PFSK-1 (cell line): Measurements from ENCODE around the gene PRPF6.

ENCODE experiments used
- FOXP2 ChIP-seq: optimal IDR thresholded peaks from 2 replicates; pipeline ENCODE3; 2011; ENCODE audit warnings: borderline replicate concordance, control low read depth, inconsistent platforms; ENCODE audit not compliant: insufficient read depth; ENCODE audit errors: extremely low read length, extremely low read depth
- POLR2AphosphoS5 ChIP-seq: IDR thresholded peaks from 2 replicates; pipeline ENCODE4 v1.6.1; 2012; ENCODE audit warnings: low read depth, mild to moderate bottlenecking, control low read depth, low read length, moderate library complexity
- SIN3A ChIP-seq: IDR thresholded peaks from 2 replicates; pipeline ENCODE4 v1.6.1; 2012; ENCODE audit warnings: mild to moderate bottlenecking, low read length, moderate library complexity, borderline replicate concordance; ENCODE audit not compliant: insufficient read depth
- TAF1 ChIP-seq: IDR thresholded peaks from 2 replicates; pipeline ENCODE4 v1.6.1; 2012; ENCODE audit warnings: low read length, control low read depth, borderline replicate concordance; ENCODE audit not compliant: insufficient read depth
- TF ChIP-seq, protein P1 (sequence below), 2 experiments: IDR thresholded peaks; 2 replicates each; pipeline versions ENCODE4 v1.6.1 to v1.8.0; 2011 to 2012; ENCODE audit warnings: low read depth in 2 of 2, low read length in 2 of 2, control low read depth in 1 of 2, inconsistent platforms in 1 of 2, mild to moderate bottlenecking in 1 of 2, moderate library complexity in 1 of 2; ENCODE audit not compliant: insufficient read depth in 1 of 2

The PRPF6 gene

DNA sequence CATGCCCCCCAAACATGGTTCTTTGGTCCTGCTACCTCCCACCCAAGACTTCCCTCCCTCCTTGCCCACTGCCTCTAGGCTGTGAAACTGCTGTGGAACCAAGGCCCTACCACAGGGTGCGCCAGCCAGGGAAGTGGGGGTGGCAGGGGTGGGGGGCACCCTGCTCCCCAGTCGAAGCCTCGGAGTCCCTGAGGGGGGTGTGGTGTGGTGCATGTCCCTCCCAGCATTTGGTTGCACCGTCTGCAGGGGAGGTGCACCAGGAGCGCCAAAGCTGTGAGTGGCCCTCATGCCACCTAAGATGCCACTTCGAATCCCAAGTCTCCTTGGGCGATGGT lies 96.6 kb downstream of the PRPF6 start:
- no peak for TF ChIP-seq FOXP2
- TF ChIP-seq SIN3A = no peak
- TF ChIP-seq POLR2AphosphoS5 = no peak
- TF ChIP-seq TAF1 = no peak
- TF ChIP-seq, protein P1, sequence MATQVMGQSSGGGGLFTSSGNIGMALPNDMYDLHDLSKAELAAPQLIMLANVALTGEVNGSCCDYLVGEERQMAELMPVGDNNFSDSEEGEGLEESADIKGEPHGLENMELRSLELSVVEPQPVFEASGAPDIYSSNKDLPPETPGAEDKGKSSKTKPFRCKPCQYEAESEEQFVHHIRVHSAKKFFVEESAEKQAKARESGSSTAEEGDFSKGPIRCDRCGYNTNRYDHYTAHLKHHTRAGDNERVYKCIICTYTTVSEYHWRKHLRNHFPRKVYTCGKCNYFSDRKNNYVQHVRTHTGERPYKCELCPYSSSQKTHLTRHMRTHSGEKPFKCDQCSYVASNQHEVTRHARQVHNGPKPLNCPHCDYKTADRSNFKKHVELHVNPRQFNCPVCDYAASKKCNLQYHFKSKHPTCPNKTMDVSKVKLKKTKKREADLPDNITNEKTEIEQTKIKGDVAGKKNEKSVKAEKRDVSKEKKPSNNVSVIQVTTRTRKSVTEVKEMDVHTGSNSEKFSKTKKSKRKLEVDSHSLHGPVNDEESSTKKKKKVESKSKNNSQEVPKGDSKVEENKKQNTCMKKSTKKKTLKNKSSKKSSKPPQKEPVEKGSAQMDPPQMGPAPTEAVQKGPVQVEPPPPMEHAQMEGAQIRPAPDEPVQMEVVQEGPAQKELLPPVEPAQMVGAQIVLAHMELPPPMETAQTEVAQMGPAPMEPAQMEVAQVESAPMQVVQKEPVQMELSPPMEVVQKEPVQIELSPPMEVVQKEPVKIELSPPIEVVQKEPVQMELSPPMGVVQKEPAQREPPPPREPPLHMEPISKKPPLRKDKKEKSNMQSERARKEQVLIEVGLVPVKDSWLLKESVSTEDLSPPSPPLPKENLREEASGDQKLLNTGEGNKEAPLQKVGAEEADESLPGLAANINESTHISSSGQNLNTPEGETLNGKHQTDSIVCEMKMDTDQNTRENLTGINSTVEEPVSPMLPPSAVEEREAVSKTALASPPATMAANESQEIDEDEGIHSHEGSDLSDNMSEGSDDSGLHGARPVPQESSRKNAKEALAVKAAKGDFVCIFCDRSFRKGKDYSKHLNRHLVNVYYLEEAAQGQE (IDR thresholded peaks at IDR 0.05; ENCODE audit: insufficient read depth in 1 of 2, low read depth in 2 of 2, low read length in 2 of 2) = no peak

DNA sequence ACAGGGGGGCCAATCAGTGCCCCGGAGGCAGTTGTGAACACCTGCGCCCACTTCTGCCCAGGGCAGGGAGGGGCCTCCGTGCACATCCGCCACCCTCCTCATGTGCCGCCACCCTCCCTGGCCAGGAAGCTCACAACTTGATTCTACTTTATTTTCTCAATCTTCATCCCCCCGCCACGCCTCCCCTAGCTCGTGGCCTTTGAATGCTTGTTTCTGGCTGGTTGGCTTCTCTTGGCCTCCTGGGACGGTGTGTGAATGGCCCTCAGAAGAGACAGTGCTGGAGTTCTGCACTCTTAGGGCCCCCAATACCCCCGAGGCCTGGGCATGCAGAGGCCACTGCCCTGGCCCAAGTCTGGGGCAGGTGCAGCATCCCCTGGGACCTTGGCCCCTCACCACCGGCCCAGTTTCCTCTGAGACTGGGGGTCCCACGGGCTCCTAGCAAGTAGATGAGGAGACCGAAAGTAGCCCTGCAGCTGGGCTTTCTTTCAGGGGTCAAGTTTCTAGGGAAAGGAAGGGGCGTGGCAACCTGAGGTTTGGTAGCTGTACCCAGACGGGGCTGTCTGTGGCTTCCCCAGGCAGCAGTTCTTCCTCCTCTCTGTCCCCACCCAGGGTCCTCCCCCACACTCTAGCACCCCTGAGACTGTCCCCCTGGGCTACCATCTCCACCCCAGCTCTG lies 97.1 kb downstream of the PRPF6 start:
- TF ChIP-seq, protein P1 (IDR thresholded peaks at IDR 0.05; ENCODE audit: insufficient read depth in 1 of 2, low read depth in 2 of 2, low read length in 2 of 2) = no peak
- TF ChIP-seq TAF1 = no peak

GRCh38 chr20:64078934-64079272 lies 98.0 kb downstream of the PRPF6 start:
- TF ChIP-seq, protein P1 (IDR thresholded peaks at IDR 0.05; ENCODE audit: insufficient read depth in 1 of 2, low read depth in 2 of 2, low read length in 2 of 2) = no peak
- no peak for TF ChIP-seq SIN3A
- TF ChIP-seq POLR2AphosphoS5 = no peak
- no peak for TF ChIP-seq TAF1
- TF ChIP-seq FOXP2 = no peak

- no peak for TF ChIP-seq POLR2AphosphoS5
- TF ChIP-seq, protein P1 (IDR thresholded peaks at IDR 0.05; ENCODE audit: insufficient read depth in 1 of 2, low read depth in 2 of 2, low read length in 2 of 2) = no peak
- no peak for TF ChIP-seq SIN3A
- TF ChIP-seq TAF1 = no peak
- TF ChIP-seq FOXP2 = no peak
Observed at GRCh38 chr20:64079273-64080012, 98.5 kb downstream of the PRPF6 start, which contains the start of gene RGS19. TSS of gene RGS19 (minus strand) at chr20:64079518. CDS start at chr20:64076886, 2,632 bp downstream.
